Left ventricle myocardium inferior (tissue), 1 donor: ENCODE measurements around the gene HOXD11. TPM values are rescaled to one million over a fixed set of nuclear protein-coding genes. Genes with fewer than 3 reads are reported as not detected.

Experiments used
- DNase-seq: peaks from one replicate; pipeline ENCODE4 v3.0.0-alpha.2; 2020
- H3K27ac ChIP-seq: fragments of 200-600 bp; replicated peaks from 2 replicates; pipeline ENCODE4 v1.8.0; 2021
- H3K27me3 ChIP-seq: fragments of 200-600 bp; 2 replicates; pipeline ENCODE4 v1.8.0; 2021; ENCODE audit warnings: low read depth
- H3K36me3 ChIP-seq: fragments of 200-600 bp; 2 replicates; pipeline ENCODE4 v1.8.0; 2021
- H3K4me1 ChIP-seq: fragments of 200-600 bp; 2 replicates; pipeline ENCODE4 v1.8.0; 2021
- H3K4me3 ChIP-seq: fragments of 200-600 bp; 2 replicates; pipeline ENCODE4 v1.8.0; 2021; ENCODE audit warnings: mild to moderate bottlenecking, moderate library complexity
- H3K9me3 ChIP-seq: fragments of 200-600 bp; replicated peaks from 2 replicates; pipeline ENCODE4 v1.8.0; 2021
- intact Hi-C: fragments of 100-400 bp; cut with micrococcal nuclease; formaldehyde crosslinking; loops from one replicate; pipeline ENCODE4 v1.11.0; 2022
- total RNA-seq: library from RNA; stranded (reverse); fragmentation: NEBNext Ultra II Directional; extraction: Animal tissue kit (Norgen Biotek cat#: 25700); gene quantifications from one replicate; pipeline ENCODE4 v1.2.1, GENCODE V29; 2021
- TF ChIP-seq, protein P1 (sequence below): fragments of 200-600 bp; IDR thresholded peaks from 2 replicates; pipeline ENCODE4 v1.8.0; 2021; ENCODE audit warnings: antibody characterized with exemption, mild to moderate bottlenecking, borderline replicate concordance
- donor health status: DM: no; HTN: yes; CAD: no; lungs with severe emphysema.

Gene HOXD11
- total RNA-seq, 1 donor from 2014 or later, result not detected

DNA sequence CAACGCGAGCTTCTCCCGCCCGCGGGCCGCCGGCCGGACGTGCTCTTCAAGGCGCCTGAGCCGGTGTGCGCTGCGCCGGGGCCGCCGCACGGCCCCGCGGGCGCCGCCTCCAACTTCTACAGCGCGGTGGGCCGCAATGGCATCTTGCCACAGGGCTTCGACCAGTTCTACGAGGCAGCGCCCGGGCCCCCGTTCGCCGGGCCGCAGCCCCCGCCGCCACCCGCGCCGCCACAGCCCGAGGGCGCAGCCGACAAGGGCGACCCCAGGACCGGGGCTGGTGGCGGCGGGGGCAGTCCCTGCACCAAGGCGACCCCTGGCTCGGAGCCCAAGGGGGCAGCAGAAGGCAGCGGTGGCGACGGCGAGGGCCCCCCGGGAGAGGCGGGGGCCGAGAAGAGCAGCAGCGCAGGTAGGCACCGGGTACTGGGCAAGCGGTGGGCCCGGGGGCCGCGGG is 676 bp downstream of the HOXD11 start:
- Histone ChIP-seq H3K4me3 (no peak overlapping the region), H3K4me1 (peaks cover 44% of the 10 kb centered on the region), H3K36me3 (no peaks in the 10 kb centered on the region), H3K9me3 (no peaks in the 10 kb centered on the region), H3K27ac (no peak overlapping the region), H3K27me3 (peaks cover 99% of the 10 kb centered on the region)
- TF ChIP-seq, protein P1, sequence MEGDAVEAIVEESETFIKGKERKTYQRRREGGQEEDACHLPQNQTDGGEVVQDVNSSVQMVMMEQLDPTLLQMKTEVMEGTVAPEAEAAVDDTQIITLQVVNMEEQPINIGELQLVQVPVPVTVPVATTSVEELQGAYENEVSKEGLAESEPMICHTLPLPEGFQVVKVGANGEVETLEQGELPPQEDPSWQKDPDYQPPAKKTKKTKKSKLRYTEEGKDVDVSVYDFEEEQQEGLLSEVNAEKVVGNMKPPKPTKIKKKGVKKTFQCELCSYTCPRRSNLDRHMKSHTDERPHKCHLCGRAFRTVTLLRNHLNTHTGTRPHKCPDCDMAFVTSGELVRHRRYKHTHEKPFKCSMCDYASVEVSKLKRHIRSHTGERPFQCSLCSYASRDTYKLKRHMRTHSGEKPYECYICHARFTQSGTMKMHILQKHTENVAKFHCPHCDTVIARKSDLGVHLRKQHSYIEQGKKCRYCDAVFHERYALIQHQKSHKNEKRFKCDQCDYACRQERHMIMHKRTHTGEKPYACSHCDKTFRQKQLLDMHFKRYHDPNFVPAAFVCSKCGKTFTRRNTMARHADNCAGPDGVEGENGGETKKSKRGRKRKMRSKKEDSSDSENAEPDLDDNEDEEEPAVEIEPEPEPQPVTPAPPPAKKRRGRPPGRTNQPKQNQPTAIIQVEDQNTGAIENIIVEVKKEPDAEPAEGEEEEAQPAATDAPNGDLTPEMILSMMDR, result no peak
- no peak for DNase-seq
- intact Hi-C loops, result no loop called here

DNA sequence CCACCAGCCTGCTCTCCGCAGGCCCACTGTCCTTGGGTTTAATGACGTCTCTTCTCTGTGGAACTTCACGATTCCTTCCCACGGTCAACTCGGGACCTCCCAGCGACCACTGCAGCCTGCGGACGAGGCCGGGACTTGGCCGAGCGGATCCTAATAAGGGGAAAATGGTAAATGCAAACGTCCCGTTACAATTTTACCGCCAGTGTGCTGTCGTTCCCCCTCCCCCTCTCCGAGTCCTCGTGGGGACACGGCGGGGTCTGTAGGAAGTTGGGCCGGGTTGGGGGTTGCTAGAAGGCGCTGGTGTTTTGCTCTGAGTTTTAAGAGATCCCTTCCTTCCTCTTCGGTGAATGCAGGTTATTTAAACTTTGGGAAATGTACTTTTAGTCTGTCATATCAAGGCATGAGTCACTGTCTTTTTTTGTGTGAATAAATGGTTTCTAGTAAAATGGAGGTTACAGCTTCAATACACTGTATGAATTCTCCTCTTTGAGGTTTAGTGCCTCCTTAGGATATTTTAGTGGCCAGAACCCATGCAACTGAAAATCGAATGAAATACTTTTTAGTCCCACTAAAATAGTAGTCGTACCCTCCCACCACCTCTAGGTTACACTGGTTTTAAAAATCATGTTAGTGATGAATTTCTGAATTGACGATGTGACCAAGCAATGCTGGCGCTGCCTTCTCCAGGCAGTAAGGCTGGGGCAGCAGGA is 2.3 kb downstream of the HOXD11 start:
- DNase-seq, result no peak
- Histone ChIP-seq H3K27me3 (peaks cover 99% of the 10 kb centered on the region), H3K27ac (no peak overlapping the region), H3K9me3 (no peaks in the 10 kb centered on the region), H3K36me3 (no peaks in the 10 kb centered on the region), H3K4me3 (no peak overlapping the region), H3K4me1 (peaks cover 37% of the 10 kb centered on the region)
- TF ChIP-seq, protein P1, result no peak
- intact Hi-C loops, result no loop called here

DNA sequence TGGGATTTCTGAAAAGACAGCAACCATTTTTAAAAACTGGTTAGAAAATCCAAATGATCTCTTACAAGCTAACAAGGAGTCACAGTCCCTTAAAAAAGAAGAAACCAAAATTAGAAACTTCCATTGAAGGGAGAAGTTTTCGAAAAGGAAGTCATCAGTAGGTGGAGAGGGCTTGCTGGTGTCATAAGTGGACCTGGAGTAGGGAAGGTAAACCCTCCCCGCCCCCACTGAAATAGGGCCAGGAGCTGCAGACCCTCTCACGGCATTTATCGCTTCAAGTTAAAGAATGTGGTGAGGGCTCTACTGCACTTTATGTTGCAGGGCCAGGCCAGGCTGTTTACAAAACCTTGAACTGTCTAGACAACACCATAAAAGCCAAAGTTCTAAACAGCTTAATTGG is 2.9 kb downstream of the HOXD11 start:
- no peak for DNase-seq
- peaks cover 99% of the 10 kb centered on the region for H3K27me3 ChIP-seq
- no peaks in the 10 kb centered on the region for H3K9me3 ChIP-seq
- TF ChIP-seq, protein P1, result no peak
- intact Hi-C loops, result no loop called here
- no peak overlapping the region for H3K27ac ChIP-seq
- no peaks in the 10 kb centered on the region for H3K36me3 ChIP-seq
- H3K4me3 ChIP-seq, result no peak overlapping the region
- peaks cover 31% of the 10 kb centered on the region for H3K4me1 ChIP-seq

DNA sequence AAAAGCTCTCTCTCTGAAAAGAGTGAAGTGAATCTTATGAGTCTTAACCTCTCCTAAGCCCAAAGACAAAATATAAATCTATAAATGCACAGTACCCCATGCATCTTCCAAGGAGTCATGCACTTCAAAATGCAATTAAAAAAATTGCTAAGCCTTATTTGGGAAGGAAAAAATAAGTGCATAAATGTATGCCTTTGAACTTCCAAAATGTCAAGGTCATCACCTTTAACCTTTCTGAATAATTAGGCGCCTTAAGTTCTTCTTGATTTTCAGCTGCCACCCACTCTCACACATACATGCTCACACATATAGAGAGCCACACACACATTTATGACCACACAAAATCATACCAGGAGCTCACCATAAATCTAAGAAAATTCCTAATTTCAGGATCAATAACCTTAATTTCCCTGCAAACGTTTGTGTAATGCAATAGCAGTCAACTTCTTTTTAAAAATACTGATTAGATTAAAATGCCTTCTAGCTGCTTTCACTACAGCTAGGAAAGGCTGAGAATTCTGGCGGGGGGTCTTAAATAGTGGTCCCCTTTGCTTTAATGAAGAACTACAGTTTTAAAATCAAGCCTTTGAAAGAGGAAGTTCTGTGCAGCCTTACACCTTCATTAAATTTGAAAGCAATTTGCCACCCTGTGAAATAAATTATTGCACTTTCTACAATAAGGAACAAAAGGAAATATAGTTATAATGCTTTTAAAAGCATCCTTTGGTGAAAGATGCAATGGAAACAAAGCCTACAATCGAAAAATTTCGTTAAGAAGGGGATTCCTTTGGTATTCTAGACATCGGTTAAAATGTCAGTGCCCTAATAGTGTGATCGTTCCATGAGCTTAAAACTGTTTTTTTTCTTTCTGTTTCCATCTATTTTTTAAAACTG is 3.6 kb downstream of the HOXD11 start:
- DNase-seq, result no peak
- intact Hi-C loops, result no loop called here

DNA sequence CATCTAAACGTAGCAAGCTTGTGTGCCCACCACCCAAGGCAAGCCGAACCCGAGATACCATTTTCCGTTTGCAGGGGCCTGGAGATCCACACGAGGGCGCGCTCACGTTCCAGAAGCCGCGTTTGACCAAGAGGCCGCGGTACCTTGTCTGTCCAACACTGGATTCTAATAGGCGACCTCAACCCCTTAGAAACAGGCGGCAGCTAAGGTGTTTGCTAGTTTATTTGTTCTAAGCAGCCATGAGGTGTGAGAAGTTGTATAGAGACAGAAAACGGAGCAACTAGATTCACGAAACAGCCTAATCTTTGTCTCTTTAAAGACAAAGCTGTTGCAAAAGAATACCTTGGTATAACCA is 4.2 kb downstream of the HOXD11 start:
- H3K4me3 ChIP-seq, result no peak overlapping the region
- intact Hi-C loops, result no loop called here
- TF ChIP-seq, protein P1, result peak; percentile 58

More for the DNA sequence above, 3.6 kb downstream of the HOXD11 start:
- H3K27me3 ChIP-seq, result peaks cover 99% of the 10 kb centered on the region
- H3K36me3 ChIP-seq, result no peaks in the 10 kb centered on the region
- H3K4me3 ChIP-seq, result no peak overlapping the region
- TF ChIP-seq, protein P1, result no peak
- peaks cover 29% of the 10 kb centered on the region for H3K4me1 ChIP-seq
- H3K9me3 ChIP-seq, result no peaks in the 10 kb centered on the region
- H3K27ac ChIP-seq, result no peak overlapping the region

More for the DNA sequence above, 4.2 kb downstream of the HOXD11 start:
- H3K36me3 ChIP-seq, result no peaks in the 10 kb centered on the region
- H3K27me3 ChIP-seq, result peaks cover 99% of the 10 kb centered on the region
- H3K9me3 ChIP-seq, result no peaks in the 10 kb centered on the region
- H3K4me1 ChIP-seq, result peaks cover 28% of the 10 kb centered on the region
- no peak for DNase-seq
- H3K27ac ChIP-seq, result no peak overlapping the region
